Measurements from ENCODE around the gene CUL4A.

DNA sequence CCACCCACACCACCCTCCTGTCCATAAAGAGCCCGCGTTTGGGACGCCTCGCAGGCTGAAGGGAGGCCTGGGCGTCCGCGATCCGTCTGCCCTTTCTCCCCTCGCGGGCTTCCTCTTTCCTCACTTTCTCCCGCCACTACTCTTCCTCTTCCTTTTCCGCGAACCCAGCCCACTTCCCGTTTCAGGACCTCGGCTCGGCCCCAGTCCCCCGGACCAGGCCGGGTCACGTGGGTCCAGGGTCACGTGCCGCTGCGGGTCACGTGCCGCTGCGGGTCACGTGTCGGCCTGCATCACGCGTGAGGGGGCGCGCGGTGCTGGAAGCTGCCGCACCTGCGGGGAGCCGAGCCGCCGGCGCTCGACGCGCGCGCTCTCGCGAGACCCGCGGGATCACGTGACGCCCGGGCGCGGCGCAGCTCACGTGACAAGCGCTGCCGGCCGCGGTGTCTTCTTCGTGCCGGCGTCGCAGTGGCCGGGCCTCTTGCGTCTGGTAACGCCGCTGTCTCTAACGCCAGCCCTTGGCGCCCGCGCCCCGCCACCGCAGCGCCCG lies 87.5 kb downstream of the CUL4A start, which contains the start of gene LAMP1:
- TF ChIP-seq, protein P1, sequence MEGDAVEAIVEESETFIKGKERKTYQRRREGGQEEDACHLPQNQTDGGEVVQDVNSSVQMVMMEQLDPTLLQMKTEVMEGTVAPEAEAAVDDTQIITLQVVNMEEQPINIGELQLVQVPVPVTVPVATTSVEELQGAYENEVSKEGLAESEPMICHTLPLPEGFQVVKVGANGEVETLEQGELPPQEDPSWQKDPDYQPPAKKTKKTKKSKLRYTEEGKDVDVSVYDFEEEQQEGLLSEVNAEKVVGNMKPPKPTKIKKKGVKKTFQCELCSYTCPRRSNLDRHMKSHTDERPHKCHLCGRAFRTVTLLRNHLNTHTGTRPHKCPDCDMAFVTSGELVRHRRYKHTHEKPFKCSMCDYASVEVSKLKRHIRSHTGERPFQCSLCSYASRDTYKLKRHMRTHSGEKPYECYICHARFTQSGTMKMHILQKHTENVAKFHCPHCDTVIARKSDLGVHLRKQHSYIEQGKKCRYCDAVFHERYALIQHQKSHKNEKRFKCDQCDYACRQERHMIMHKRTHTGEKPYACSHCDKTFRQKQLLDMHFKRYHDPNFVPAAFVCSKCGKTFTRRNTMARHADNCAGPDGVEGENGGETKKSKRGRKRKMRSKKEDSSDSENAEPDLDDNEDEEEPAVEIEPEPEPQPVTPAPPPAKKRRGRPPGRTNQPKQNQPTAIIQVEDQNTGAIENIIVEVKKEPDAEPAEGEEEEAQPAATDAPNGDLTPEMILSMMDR (conservative IDR thresholded peaks at IDR 0.05) = no peak
- no peak for TF ChIP-seq EZH2 (IDR thresholded peaks at IDR 0.05; ENCODE audit: low read depth)
